Measurements from ENCODE around the gene FRMD3.

DNA sequence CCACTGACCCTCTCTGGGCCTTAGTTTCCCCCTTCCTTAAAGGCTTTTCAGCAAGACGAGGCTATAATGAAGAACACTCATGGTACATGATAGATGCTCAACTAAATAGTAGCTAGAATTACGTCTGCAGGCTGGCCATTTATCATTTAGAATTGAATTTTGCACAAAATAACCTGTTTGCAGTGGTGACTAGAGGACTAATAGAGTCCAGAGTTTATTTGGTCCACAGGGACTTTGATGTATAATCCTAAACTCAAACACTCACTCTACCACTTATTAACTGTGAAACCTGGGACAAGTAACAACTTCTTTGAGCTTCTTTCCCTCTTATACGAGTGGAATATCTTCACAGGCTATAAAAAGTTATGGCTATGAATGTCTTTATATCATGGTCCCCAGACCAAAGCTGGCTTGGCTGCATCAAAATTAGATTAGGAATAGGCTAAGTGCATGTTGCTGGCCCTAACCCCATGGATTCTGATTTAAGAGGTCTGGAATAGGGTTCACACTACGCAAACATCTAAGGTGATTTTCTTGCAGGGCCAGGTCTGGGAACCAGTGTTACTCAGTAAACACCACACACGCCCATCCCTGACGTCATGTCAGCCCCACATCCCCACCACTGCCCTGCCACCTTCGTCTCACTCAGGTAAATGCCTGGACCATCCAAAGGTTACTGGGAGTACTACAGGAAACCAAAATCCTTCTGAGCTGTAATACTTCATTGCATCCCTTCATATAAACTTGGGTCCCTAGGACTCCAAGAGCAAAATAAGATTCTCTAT lies 150.6 kb downstream of the FRMD3 start:
- TF ChIP-seq EZH2 (IDR thresholded peaks at IDR 0.05; ENCODE audit: low read length, missing control alignments) (no peak), CTCF (conservative IDR thresholded peaks at IDR 0.05 in 1 of 2, IDR thresholded peaks at IDR 0.05 in 1 of 2; ENCODE audit: low read depth in 1 of 2, low read length in 2 of 2) (no peak)

Measured in fibroblast of lung (primary cell).